CD4-positive, alpha-beta T cell (primary cell): ENCODE results near the gene RILPL1. TPM values are rescaled to one million over a fixed set of nuclear protein-coding genes. Genes with fewer than 3 reads are reported as not detected.

Source experiments
- ATAC-seq: fragments of 200-7000 bp; cut with Tn5 transposase; one replicate; pipeline ENCODE4 v1.10.0; 2022; ENCODE audit warnings: mild to moderate bottlenecking; ENCODE audit not compliant: poor library complexity
- CTCF ChIA-PET: fragments of 350-600 bp; sonication (Branson Sonifier 250); formaldehyde crosslinking; loops from one replicate; lab custom pipeline; 2021; ENCODE audit warnings: antibody characterized with exemption, inconsistent platforms; lab: Charles Lee
- POLR2A ChIA-PET: fragments of 350-600 bp; sonication (Branson Sonifier 250); formaldehyde crosslinking; loops from one replicate; lab custom pipeline; 2021; ENCODE audit warnings: antibody characterized with exemption, inconsistent platforms; lab: Charles Lee
- DNase-seq, 14 experiments: peaks; one replicate each; pipeline ENCODE4 v3.0.0-alpha.2; 2013 to 2020; ENCODE audit warnings: mixed read lengths in 2 of 14
- H3K27ac ChIP-seq, 2 donors: one replicate each; pipeline versions ENCODE4 v1.5.1 to v1.7.0; 2013; ENCODE audit warnings: low read length in 2 of 2, low read depth in 1 of 2, mild to moderate bottlenecking in 1 of 2
- H3K27me3 ChIP-seq, 2 experiments: 1 replicate in 1 of 2; 2 replicates in 1 of 2; pipeline versions ENCODE4 v1.6.1 to v1.7.0; 2013; ENCODE audit warnings: low read length in 2 of 2, control low read depth in 1 of 2, mild to moderate bottlenecking in 1 of 2, moderate library complexity in 1 of 2; ENCODE audit not compliant: insufficient read depth in 2 of 2, control insufficient read depth in 1 of 2
- H3K36me3 ChIP-seq: one replicate; pipeline ENCODE4 v1.6.1; 2013; ENCODE audit warnings: low read length, control low read depth; ENCODE audit not compliant: insufficient read depth
- H3K4me1 ChIP-seq: one replicate; pipeline ENCODE4 v1.6.1; 2013; ENCODE audit warnings: low read length, control low read depth; ENCODE audit not compliant: insufficient read depth
- H3K4me3 ChIP-seq: one replicate; pipeline ENCODE4 v1.5.1; 2013; ENCODE audit warnings: mild to moderate bottlenecking, low read length, moderate library complexity
- H3K9me3 ChIP-seq, 2 experiments: 1 replicate in 1 of 2; 2 replicates in 1 of 2; pipeline versions ENCODE4 v1.6.1 to v1.7.0; 2013; ENCODE audit warnings: low read length in 2 of 2, mild to moderate bottlenecking in 2 of 2, control low read depth in 1 of 2, moderate library complexity in 1 of 2; ENCODE audit not compliant: control insufficient read depth in 1 of 2, insufficient read depth in 1 of 2
- H3K27ac Mint-ChIP-seq: one replicate; pipeline ENCODE4 v1.8.0; 2020; ENCODE audit warnings: mixed read lengths
- H3K27me3 Mint-ChIP-seq: one replicate; pipeline ENCODE4 v1.8.0; 2021; ENCODE audit warnings: mixed read lengths
- H3K36me3 Mint-ChIP-seq: one replicate; pipeline ENCODE4 v1.8.0; 2021; ENCODE audit warnings: low read depth, mixed read lengths
- H3K4me1 Mint-ChIP-seq: one replicate; pipeline ENCODE4 v1.8.0; 2021; ENCODE audit warnings: low read depth, mixed read lengths
- H3K4me3 Mint-ChIP-seq: one replicate; pipeline ENCODE4 v1.8.0; 2020; ENCODE audit warnings: mild to moderate bottlenecking, mixed read lengths
- H3K9me3 Mint-ChIP-seq: one replicate; pipeline ENCODE4 v1.8.0; 2020; ENCODE audit warnings: mixed read lengths
- intact Hi-C, 2 experiments: fragments of 100-400 bp; cut with DNase I in 1 of 2; cut with micrococcal nuclease in 1 of 2; formaldehyde crosslinking; loops; one replicate each; pipeline versions ENCODE4 v1.15.1 to v1.9.0; 2023 to 2025; cut with DNase I, micrococcal nuclease
- microRNA-seq: library from miRNA; unstranded; fragments of <30 nt; microRNA quantifications from one replicate; pipeline ENCODE4 v1.2.0, GENCODE V29; 2021; ENCODE audit warnings: borderline microRNAs expressed, borderline replicate concordance
- total RNA-seq, 174 experiments: library from RNA in 2 of 174; stranded (reverse) in 2 of 174; gene quantifications; one replicate each; pipeline ENCODE4 v1.2.3 and lab custom pipeline; 2021 to 2026
- TF ChIP-seq, protein P1 (sequence below): fragments of 200-600 bp; IDR thresholded peaks from one replicate; pipeline ENCODE4 v1.8.0; 2022; ENCODE audit warnings: antibody characterized with exemption, mild to moderate bottlenecking

RILPL1 gene
- total RNA-seq, 2 experiments from 2014 or later: 3.3 to 3.4 TPM

DNA sequence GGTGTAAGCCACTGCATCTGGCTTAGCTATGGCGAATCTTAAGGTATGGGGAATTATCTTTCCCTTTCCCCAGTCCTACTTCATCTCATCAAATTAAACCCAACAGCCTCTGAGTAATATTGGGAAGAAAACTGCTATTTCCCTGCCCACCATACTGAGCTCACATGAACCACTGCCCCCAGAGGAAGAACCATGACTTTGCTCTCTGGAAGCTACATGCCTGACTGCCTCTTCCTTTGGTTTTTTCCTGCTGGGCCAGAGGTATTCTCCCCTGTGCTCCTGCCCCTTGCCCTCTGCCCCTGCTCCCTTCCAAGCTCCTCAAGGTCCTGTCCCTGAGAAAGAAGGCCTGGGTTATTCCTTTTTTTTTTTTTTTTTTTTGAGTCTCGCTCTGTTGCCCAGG, 112.2 kb downstream of the RILPL1 start:
- Histone ChIP-seq H3K36me3 (peaks cover 62% of the 10 kb centered on the region), H3K4me1 (no peaks in the 10 kb centered on the region), H3K27ac (no peak overlapping the region), H3K27me3 (no peaks in the 10 kb centered on the region), H3K4me3 (no peak overlapping the region), H3K9me3 (no peaks in the 10 kb centered on the region)
- H3K4me1 Mint-ChIP-seq: no peaks in the 10 kb centered on the region
- no peaks in the 10 kb centered on the region for H3K9me3 Mint-ChIP-seq
- TF ChIP-seq, protein P1, sequence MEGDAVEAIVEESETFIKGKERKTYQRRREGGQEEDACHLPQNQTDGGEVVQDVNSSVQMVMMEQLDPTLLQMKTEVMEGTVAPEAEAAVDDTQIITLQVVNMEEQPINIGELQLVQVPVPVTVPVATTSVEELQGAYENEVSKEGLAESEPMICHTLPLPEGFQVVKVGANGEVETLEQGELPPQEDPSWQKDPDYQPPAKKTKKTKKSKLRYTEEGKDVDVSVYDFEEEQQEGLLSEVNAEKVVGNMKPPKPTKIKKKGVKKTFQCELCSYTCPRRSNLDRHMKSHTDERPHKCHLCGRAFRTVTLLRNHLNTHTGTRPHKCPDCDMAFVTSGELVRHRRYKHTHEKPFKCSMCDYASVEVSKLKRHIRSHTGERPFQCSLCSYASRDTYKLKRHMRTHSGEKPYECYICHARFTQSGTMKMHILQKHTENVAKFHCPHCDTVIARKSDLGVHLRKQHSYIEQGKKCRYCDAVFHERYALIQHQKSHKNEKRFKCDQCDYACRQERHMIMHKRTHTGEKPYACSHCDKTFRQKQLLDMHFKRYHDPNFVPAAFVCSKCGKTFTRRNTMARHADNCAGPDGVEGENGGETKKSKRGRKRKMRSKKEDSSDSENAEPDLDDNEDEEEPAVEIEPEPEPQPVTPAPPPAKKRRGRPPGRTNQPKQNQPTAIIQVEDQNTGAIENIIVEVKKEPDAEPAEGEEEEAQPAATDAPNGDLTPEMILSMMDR: no peak
- H3K27me3 Mint-ChIP-seq: no peaks in the 10 kb centered on the region
- no peak for ATAC-seq
- H3K36me3 Mint-ChIP-seq: peaks cover 54% of the 10 kb centered on the region
- ChIA-PET POLR2A (no interaction called here), CTCF (interaction anchor here (0.6 kb wide), 1 partner anchor 124 kb away, joined by 3 read pairs; no protein-coding TSS in a partner anchor)
- H3K27ac Mint-ChIP-seq: no peak overlapping the region
- intact Hi-C loops: no loop called here
- no peak for DNase-seq
- H3K4me3 Mint-ChIP-seq: no peak overlapping the region

Small RNAs within 50 kb of the gene (microRNA-seq; reads per million reads assigned to microRNA genes)
- not detected for gene MIR3908

Other genes starting within 250 kb of the RILPL1 start
- 10 to 100 TPM; 21.3 to 21.9 TPM for gene SBNO1, start 168.9 kb downstream of the RILPL1 start, total RNA-seq
- gene KMT5A, start 149.6 kb downstream of the RILPL1 start, total RNA-seq: 10 to 100 TPM; 28.3 to 30.9 TPM
- gene RILPL2, start 97.0 kb downstream of the RILPL1 start, total RNA-seq: 1 to 10 TPM; 4.9 to 5.5 TPM
- 10 to 100 TPM; 26.2 to 28.6 TPM for gene SNRNP35, start 75.6 kb downstream of the RILPL1 start, total RNA-seq
- 10 to 100 TPM; 90.8 to 94.8 TPM for gene TMED2, start 50.8 kb upstream of the RILPL1 start, total RNA-seq
- 10 to 100 TPM; 33.3 to 37.1 TPM for gene DDX55, start 68.4 kb upstream of the RILPL1 start, total RNA-seq
- gene EIF2B1, start 100.0 kb upstream of the RILPL1 start, total RNA-seq: 10 to 100 TPM; 36.0 to 37.3 TPM
- 10 to 100 TPM; 12.3 to 12.9 TPM for gene GTF2H3, start 100.1 kb upstream of the RILPL1 start, total RNA-seq
- 1 to 10 TPM; 3.2 to 3.5 TPM for gene TCTN2, start 137.4 kb upstream of the RILPL1 start, total RNA-seq
- gene ATP6V0A2, start 178.6 kb upstream of the RILPL1 start, total RNA-seq: 10 to 100 TPM; 25.3 to 26.6 TPM
- under 1 TPM; 0.16 to 0.17 TPM for gene DNAH10, start 228.6 kb upstream of the RILPL1 start, total RNA-seq